ENCODE measurements around the gene PCF11.

DNA sequence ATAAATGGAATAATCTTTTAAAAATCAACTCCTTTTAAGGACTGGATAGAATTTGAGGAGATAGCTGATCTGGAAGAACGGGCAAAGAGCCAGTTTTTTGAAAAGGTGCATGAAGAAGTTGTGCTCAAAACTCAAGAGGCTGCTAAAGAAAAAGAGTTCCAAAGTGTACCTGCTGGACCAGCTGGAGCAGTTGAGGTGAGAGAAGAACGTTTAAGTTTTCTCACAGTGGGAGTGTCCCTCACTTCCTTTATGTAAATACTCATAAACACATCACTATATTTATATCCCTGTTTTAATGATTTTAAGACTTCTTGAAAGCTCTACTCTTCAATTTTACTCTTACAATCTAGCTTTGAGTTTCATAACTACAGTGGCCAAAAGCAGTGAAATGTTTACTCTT, 24.9 kb downstream of the PCF11 start:
- TF ChIP-seq, protein P1, sequence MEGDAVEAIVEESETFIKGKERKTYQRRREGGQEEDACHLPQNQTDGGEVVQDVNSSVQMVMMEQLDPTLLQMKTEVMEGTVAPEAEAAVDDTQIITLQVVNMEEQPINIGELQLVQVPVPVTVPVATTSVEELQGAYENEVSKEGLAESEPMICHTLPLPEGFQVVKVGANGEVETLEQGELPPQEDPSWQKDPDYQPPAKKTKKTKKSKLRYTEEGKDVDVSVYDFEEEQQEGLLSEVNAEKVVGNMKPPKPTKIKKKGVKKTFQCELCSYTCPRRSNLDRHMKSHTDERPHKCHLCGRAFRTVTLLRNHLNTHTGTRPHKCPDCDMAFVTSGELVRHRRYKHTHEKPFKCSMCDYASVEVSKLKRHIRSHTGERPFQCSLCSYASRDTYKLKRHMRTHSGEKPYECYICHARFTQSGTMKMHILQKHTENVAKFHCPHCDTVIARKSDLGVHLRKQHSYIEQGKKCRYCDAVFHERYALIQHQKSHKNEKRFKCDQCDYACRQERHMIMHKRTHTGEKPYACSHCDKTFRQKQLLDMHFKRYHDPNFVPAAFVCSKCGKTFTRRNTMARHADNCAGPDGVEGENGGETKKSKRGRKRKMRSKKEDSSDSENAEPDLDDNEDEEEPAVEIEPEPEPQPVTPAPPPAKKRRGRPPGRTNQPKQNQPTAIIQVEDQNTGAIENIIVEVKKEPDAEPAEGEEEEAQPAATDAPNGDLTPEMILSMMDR (IDR thresholded peaks at IDR 0.05; ENCODE audit: poor library complexity), result no peak
- TF ChIP-seq EZH2 (IDR thresholded peaks at IDR 0.05; ENCODE audit: borderline replicate concordance), result no peak

All from hepatocyte (in vitro differentiated cells).